ENCODE measurements around the gene CEP120.
"Not testable (repeated sequence)": the region's sequence is repeated elsewhere in the genome, so short reads cannot be mapped to it uniquely, and the experiment has no call there.

Gene CEP120

DNA sequence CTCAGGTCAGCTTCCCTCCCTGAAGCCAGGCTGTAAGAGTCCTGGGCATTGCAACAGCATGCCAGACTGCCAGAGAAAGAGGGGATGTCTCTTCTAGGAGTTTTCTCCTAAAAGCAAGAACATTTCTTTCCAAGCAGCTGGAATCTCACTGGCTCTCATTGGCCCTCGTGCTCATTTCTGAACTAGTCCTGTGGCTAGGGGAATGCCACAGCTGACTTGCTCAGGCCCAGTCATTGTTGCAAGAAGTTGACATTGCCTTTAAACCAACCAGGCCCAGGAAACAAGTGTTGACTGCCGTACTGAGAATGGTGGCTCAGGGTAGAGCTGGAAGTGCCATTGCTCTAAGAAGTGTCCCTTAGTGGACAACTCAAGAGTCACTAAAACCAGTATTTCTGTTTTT, 15.0 kb upstream of the CEP120 start:
- DNase-seq, result no peak

DNA sequence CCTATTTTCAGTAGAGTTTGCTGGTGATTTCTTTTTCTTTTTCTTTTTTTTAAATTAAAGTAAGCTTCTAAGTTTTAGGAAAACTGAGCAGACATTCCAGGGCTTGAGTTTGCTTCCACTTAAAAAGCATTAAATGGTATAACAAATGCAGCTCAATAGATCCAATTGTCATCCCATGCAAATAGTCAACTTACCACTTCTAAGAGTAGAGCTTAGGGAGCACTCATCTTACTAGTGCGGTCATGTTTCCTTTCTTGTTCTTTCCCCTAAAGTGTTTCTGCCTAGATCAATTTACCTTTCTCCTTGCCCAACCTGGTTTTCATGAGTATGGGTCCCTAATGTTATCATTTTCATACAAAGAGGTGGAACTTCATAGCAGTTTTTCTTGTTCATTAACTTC, 13.0 kb upstream of the CEP120 start:
- no peak for DNase-seq

DNA sequence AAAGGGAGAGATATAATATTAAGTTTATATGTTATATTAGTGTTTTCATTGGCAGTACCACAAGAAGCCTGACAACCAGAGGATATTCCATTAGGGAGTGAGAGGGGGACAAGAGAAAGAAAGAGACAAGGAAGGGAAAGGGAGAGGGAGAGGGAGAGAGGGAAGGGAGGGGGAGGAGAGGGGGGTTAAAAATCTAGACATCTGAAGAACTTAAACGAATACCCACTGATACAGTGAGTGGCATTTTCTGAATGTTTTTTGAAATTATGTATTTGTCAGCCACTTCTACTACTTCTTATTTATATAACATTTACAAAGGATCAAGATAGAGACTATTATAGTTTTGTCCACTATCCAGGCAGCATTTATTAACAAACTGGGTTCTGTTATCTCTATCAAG, 11.6 kb upstream of the CEP120 start:
- no peak for DNase-seq

- no peak for DNase-seq
Measured at GRCh38 chr5:123433596-123433995, 10.4 kb upstream of the CEP120 start.

DNA sequence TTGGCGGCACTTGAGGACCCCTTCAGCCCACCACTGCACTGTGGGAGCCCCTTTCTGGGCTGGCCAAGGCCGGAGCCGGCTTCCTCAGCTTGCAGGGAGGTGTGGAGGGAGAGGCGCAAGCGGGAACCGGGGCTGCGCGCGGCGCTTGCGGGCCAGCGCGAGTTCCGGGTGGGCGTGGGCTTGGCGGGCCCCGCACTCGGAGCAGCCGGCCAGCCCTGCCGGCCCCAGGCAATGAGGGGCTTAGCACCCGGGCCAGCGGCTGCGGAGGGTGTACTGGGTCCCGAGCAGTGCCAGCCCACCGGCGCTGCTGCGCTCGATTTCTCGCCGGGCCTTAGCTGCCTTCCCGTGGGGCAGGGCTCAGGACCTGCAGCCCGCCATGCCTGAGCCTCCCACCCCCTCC, 7.2 kb upstream of the CEP120 start:
- not testable (repeated sequence) for DNase-seq

GRCh38 chr5:123429993-123430392, 6.8 kb upstream of the CEP120 start:
- DNase-seq, result peak; percentile 34

DNA sequence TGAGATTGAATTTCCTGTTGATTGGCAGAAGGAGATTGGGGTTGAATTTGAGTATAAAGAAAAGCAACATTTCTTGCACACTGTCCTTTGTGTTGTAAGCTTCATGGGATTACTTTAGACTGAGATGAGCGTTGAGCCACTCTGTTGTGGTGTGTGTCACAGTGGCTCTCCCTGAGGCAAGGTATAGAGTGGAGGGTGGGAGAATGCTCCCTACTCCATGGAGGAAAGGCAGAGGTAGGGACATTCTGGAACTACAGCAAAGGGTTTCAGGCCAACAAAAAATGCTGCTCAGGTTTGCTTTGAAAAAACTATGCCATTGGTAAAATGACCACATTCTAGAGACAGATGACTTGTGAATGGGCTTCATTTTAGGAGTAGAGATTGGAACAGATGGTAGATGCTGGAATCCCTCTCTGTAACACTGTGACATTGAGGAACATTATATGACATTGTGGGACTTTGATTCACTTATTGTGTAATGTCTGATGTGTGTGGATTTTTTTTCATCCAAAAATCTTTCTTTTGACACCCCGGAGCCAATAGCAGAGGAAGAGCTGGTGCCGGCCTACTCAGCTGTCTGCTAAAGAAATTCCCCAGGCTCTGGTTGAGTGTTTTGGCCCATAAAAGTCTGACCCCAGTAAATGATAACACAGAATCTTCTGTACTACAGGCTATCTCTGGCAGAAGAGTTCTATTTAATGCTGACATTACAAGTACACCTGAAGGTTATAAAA, 6.2 kb upstream of the CEP120 start:
- no peak for DNase-seq

DNA sequence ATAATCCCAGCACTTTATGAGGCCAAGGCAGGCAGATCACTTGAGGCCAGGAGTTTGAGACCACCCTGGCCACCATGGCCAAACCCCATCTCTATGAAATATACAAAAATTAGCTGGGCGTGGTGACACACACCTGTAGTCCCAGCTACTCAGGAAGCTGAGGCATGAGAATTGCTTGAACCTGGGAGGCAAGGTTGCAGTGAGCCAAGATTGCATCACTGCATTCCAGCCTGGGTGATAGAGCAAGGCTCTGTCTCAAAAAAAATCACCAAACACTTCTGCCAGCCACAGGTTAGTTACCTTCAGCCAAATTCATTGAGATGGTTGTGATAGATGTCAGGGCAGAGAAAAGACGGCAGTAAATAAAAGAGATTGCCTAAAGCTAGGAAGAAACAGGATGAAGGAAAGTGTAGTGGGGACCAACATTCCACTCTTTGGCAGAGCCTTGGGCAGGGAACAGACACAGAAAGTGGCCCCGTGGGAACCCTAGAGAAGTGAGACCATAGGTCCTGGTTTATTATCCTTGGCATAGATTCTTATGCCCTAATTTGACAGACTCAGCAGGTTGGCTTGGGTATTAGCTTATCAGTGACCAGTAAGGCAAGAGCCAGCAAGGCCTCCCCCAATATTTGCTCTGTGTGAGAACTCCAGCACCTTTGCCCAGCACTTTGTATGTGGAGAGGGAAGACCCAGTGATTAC, 5.5 kb upstream of the CEP120 start:
- DNase-seq, result no peak

DNA sequence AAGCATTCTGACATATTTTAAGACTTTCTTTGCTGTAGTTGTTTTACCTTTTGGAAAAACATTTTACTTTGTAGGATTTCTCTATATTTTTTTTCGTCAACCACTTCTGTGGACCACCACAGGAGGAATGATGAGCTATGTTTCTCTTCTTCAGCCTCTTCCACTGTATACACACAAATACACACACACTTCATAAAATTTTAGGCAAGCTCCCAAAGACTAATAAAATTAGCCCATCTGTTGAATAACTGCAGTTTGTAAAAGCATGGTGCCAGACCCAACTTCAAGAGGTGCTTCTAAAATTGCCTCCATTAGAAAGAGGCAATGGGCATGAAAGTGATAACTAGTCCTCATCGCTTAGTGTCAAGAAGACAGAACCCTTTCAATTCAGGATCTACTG, 4.1 kb upstream of the CEP120 start:
- DNase-seq, result no peak

DNA sequence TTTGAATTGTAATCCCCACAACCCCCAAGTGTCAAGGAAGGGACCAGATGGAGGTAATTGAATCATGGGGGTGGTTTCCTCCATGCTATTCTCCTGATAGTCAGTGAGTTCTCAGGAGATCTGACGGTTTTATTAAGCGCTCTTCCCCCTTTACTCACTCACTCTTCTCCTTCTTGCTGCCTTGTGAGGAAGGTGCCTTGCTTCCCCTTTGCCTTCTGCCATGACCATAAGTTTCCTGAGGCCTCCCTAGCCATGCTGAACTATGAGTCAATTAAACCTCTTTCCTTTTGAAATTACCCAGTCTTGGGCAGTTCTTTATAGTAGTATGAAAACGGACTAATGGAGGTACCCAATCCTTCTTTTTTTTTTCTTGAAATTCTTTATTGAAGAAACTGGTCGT, 2.2 kb upstream of the CEP120 start:
- DNase-seq, result no peak

GRCh38 chr5:123422433-123423277, 548 bp downstream of the CEP120 start:
- no peak for DNase-seq

DNA sequence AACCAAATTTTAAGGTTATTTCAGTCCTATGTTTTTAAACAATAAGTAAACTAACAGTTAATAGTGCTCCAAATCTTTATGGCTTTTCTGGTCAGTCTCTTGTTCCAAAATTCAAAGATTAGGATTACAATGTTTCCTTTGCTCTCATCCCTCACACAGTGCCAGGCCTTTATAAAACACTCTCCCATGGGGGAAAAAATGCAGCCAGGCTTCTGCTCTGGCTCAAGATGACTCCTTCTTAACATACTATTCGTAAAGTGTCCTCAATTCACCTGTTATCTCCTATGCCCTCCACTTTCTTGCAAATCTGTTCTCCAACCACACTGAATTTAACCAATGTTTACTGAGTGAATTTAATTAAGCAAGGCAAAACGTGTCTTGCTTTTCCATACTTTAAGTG, 1.4 kb downstream of the CEP120 start:
- no peak for DNase-seq

DNA sequence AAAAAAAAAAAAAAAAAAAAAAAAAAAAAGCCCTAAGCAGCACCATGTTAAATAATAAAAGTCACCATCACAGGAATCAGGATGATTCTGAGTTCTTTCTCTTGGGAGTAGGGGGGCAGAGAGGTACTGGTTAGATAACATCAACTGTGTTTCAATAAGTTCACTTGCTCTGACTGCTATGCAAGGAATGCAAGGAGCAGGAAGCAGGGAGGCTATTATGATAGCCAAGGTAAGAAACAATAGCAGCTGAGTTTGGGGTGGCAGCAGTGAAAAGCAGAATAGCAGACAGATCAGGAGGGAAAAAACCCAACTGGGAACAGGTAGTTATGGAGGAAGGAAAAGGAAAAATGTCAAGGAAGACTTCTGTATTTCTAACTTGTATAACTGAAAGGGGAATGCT, 8.2 kb downstream of the CEP120 start:
- DNase-seq, result no peak

DNA sequence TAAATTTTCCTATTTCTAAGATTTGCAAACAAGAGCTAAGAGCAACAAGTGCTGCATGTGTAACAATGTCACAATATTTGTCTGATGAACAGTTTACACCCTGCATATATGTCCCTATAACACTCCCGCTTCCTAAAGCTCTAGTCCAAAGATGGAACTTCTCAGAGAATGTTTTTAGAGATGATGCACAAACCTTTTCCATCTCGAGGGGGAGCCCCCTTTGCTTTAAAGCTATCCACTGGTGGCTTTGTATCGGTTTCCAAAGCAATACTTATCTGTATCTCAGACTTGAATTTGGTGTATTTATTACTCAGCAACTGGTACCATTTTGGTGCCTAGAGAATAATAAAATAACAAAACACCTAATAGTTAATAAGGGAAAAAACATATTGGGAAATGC, 11.0 kb downstream of the CEP120 start:
- DNase-seq, result no peak

GRCh38 chr5:123401999-123402398, 21.2 kb downstream of the CEP120 start:
- DNase-seq, result not testable (repeated sequence)

GRCh38 chr5:123401320-123401719, 21.9 kb downstream of the CEP120 start:
- DNase-seq, result no peak

- not testable (repeated sequence) for DNase-seq
Measured at GRCh38 chr5:123400870-123401291, 22.3 kb downstream of the CEP120 start.

GRCh38 chr5:123398058-123398733, 25.0 kb downstream of the CEP120 start:
- DNase-seq, result peak; percentile 51

DNA sequence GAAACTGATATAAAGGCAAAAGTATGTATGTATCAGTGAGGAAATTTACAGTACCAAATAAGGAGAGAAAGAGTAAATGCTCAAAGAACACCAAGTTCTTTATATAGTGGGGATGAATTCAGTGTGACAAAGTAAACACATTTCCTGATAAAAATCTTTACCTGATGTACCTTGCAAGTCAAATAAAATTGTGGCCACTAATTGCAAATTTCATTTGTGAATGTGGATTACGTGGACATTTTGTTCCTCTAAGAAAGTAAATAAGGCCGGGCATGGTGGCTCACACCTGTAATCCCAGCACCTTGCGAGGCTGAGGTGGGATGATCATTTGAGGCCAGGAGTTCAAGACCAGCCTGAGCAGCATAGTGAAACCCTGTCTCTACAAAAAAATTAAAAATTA, 25.7 kb downstream of the CEP120 start:
- no peak for DNase-seq

DNA sequence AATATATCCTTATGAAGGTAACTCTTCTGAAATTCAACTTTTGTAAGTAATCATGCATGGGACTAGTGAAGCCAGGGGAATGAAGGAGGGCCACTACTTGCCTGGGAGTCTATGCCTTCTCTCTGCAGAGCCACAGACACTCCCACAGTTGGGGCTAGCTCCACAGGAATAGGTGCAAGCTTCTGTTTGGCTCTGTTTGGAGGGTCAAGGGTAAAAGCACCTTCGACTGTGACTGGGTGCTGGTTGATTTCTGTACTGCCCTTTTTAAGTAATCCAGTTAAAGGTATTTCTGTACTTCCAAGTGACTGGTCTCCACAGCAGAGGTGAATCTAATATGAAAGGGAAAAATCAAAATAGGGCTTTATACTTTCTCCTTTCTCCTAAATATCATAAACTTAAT, 32.2 kb downstream of the CEP120 start:
- no peak for DNase-seq

- no peak for DNase-seq
Measured at GRCh38 chr5:123389794-123390193, 33.4 kb downstream of the CEP120 start.

DNA sequence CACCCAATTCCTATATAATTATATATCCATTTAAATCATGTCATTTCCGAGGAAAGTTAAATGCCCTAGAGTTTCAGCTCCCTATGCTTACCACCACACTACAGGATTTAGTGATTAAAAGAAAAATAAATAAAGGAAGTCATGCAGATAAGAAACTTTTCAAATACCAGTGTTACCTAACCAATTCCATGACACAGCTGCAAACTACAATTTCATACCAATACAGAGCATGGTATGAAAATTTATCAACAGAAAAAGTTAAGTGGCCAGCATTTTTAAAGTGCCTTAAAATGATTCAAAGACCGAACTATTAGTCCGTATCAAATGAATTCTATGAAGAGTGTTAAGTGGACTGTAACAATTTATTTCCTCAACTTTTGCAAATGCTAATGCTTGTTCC, 35.9 kb downstream of the CEP120 start:
- DNase-seq, result no peak

DNA sequence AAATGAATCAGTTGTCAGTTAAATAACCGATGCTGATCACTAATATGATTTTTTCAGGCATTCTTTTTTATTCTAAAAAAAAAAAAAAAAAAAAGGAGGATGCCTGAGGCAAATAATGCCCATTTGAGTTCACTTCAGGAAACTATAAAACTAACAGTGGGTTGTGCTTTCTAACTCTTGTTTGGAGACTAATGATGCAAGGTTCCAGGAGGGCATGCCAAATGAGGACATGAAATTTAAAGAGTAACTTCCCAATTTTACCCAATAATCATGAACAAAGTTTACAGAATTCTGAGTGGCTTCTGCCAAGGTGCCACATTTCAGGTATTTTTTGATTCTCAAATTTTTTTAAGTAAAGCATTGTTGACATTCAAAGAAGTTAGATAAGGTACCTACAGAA, 41.0 kb downstream of the CEP120 start:
- DNase-seq, result no peak

All from CD4-positive, alpha-beta T cell treated with Interferon gamma for 1 hour (primary cell).